ENCODE results near the gene LRMDA.

Gene LRMDA

DNA sequence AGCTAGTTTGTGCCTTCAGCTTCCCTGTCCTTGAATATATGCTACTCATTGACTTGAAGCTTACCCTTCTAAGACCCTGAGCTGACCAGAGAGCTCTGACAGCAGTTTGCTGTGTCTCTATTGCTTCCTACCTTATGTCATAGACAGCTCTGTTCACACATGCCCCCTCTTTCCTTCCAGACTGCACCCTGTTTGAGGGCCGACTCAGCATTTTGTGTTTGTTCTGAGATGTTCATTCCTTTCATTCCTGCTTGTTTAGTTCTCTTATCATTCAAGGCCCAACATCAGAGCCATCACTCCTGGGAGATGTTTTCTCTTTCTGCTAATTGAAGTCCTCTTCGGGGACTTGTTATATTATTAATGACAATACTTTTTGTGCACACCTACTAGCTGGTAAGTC, 518.9 kb downstream of the LRMDA start:
- H3K4me3 ChIP-seq (ENCODE audit: low read depth, low read length), result no peak overlapping the region
- in situ Hi-C loops (cut with HindIII; ENCODE audit: low sequenced_read_pairs), result no loop called here
- TF ChIP-seq, protein P1, sequence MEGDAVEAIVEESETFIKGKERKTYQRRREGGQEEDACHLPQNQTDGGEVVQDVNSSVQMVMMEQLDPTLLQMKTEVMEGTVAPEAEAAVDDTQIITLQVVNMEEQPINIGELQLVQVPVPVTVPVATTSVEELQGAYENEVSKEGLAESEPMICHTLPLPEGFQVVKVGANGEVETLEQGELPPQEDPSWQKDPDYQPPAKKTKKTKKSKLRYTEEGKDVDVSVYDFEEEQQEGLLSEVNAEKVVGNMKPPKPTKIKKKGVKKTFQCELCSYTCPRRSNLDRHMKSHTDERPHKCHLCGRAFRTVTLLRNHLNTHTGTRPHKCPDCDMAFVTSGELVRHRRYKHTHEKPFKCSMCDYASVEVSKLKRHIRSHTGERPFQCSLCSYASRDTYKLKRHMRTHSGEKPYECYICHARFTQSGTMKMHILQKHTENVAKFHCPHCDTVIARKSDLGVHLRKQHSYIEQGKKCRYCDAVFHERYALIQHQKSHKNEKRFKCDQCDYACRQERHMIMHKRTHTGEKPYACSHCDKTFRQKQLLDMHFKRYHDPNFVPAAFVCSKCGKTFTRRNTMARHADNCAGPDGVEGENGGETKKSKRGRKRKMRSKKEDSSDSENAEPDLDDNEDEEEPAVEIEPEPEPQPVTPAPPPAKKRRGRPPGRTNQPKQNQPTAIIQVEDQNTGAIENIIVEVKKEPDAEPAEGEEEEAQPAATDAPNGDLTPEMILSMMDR (IDR thresholded peaks at IDR 0.05; ENCODE audit: low read depth, low read length, missing control alignments), result no peak
- no peak for DNase-seq (ENCODE audit: low read depth)

DNA sequence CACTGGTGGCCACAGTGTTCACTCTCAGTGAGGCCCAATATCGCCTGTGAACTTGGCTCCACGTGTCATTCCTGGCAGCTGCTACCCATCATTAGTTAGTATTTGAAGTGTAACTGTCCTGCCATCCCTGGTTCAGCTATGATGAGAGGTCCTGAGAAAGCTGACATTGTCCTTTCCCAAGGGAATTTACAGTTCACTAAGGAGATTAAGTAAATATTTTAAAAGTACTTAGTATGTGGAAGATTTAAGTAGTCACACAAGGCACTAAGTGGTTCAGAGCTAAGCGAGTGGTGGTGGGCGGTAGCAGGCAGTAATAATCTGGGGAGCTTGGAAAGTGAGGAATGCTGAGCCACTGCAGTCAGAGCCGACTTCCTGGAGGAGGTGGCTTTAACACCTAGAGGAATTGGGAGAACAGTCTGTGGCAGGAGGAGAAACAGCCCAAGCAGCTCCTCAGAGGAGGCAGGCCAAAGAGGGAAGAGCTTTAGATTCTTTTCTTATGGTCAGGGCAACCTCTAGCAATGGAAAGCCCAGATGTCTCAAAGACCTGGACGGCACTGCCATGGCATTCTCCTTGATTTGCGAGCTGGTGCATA, 519.7 kb downstream of the LRMDA start:
- TF ChIP-seq, protein P1 (IDR thresholded peaks at IDR 0.05; ENCODE audit: low read depth, low read length, missing control alignments), result no peak
- no peak overlapping the region for H3K4me3 ChIP-seq (ENCODE audit: low read depth, low read length)
- DNase-seq (ENCODE audit: low read depth), result no peak
- in situ Hi-C loops (cut with HindIII; ENCODE audit: low sequenced_read_pairs), result no loop called here

DNA sequence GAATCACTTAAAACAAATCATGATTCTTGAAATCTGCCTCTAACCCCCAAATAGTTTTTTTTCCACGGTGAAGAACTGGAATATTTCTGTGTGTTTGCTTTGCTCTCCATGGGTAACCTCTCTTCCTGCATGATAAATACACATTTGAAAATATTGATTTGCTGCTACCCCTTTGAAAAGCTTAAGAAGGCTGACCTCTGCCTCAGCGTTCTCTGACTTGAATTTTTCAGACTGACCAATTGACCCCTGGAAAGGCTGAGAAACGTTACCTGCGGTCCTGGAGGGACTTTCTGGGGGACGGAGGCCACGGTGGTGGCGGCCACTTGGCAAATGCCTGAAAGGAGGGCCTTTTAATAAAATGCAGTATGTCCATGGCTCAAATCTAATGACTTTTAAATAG, 520.2 kb downstream of the LRMDA start:
- DNase-seq (ENCODE audit: low read depth), result no peak
- no peak overlapping the region for H3K4me3 ChIP-seq (ENCODE audit: low read depth, low read length)
- TF ChIP-seq, protein P1 (IDR thresholded peaks at IDR 0.05; ENCODE audit: low read depth, low read length, missing control alignments), result no peak
- in situ Hi-C loops (cut with HindIII; ENCODE audit: low sequenced_read_pairs), result no loop called here

DNA sequence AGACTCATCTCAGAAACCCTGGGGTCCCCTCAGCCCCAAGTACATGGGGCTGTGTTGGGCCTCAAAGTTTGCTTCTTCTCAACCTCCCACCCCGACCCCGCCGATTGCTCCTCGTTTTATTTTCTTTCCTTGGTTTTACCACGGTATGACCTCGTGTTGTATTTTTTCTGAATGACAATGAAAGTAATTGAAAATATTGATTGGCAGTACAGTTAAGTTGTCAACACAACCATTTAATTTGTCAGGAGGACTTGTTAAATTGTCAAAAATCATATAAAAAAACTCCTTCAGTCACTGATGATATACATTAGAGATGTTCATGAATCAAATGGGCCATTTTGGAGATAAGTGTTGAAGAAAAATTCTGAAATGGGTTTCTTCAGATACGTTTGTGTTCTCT, 520.7 kb downstream of the LRMDA start:
- in situ Hi-C loops (cut with HindIII; ENCODE audit: low sequenced_read_pairs), result no loop called here
- no peak overlapping the region for H3K4me3 ChIP-seq (ENCODE audit: low read depth, low read length)
- TF ChIP-seq, protein P1 (IDR thresholded peaks at IDR 0.05; ENCODE audit: low read depth, low read length, missing control alignments), result no peak
- DNase-seq (ENCODE audit: low read depth), result no peak

DNA sequence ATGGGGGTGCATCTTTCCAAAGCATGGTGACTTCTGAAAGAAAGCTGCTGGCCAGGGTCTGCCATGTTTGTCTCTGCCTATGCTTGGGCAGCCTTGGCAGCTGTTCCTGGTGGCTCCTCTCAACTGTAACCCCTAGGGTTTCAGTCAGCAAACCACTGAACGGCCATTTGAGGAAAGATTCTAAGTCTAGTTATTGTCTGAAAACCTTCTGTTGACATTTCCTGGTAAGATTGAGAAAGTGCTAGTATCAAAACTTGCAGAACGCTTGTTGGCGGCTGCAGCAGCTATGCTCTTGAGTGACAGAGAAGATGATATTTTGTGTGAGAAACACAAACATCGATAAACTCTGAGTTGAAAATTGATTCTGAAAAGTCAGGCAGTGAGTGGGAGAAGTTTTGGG, 523.1 kb downstream of the LRMDA start:
- in situ Hi-C loops (cut with HindIII; ENCODE audit: low sequenced_read_pairs), result no loop called here
- DNase-seq (ENCODE audit: low read depth), result no peak
- H3K4me3 ChIP-seq (ENCODE audit: low read depth, low read length), result no peak overlapping the region
- TF ChIP-seq, protein P1 (IDR thresholded peaks at IDR 0.05; ENCODE audit: low read depth, low read length, missing control alignments), result no peak

DNA sequence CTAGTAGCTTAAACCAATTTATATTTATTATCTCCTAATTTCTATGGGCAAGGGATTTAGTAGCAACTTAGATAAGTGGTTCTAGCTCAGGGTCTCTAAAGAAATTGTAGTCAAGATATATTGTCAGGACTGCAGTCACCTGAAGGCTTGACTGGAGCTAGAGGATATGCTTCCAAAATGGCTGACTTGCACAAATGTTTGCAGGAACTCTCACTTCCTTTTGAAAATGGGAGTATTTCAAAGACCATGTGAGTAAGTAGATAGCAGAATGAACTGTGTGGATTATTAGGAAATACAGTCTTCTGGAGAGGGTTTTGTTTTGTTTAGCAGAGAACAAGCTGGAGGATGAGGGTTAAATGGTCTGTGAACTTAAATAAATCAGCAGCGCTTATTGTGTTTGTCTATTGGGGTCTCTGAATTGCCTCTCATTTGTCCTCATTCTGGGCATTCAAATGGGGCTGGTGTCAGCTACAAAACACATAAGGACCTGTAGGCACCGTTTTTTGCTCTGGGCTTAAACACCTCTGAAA, 524.6 kb downstream of the LRMDA start:
- in situ Hi-C loops (cut with HindIII; ENCODE audit: low sequenced_read_pairs), result no loop called here
- DNase-seq (ENCODE audit: low read depth), result no peak
- TF ChIP-seq, protein P1 (IDR thresholded peaks at IDR 0.05; ENCODE audit: low read depth, low read length, missing control alignments), result no peak
- no peak overlapping the region for H3K4me3 ChIP-seq (ENCODE audit: low read depth, low read length)

All from astrocyte of the cerebellum (primary cell).